Endometrium (tissue), 2 donors: Measurements from ENCODE around the gene SLC9A9.
A peak's percentile ranks its signal among the peaks of the same experiment; 100 is the strongest.

ENCODE experiments used
- FAIRE-seq: peaks from 2 replicates; lab custom pipeline; 2012; peaks lifted over from hg19 to GRCh38; lab: Jason Lieb, UNC
- donor health status: control.
- donor health status: control.

Gene SLC9A9

GRCh38 chr3:143503325-143503885, 344.9 kb downstream of the SLC9A9 start:
- no peak for FAIRE-seq

- FAIRE-seq: peak; percentile 72
Measured at GRCh38 chr3:143502081-143502480, 346.2 kb downstream of the SLC9A9 start.

- no peak for FAIRE-seq
Measured at GRCh38 chr3:143497382-143497781, 350.9 kb downstream of the SLC9A9 start.

- no peak for FAIRE-seq
Measured at GRCh38 chr3:143496191-143496590, 352.1 kb downstream of the SLC9A9 start.

- FAIRE-seq: no peak
Measured at GRCh38 chr3:143495527-143495926, 352.7 kb downstream of the SLC9A9 start.

GRCh38 chr3:143486611-143487010, 361.7 kb downstream of the SLC9A9 start:
- no peak for FAIRE-seq

GRCh38 chr3:143484846-143485512, 363.3 kb downstream of the SLC9A9 start:
- FAIRE-seq: no peak

GRCh38 chr3:143483214-143483613, 365.1 kb downstream of the SLC9A9 start:
- no peak for FAIRE-seq

- FAIRE-seq: no peak
Measured at GRCh38 chr3:143482106-143483088, 365.9 kb downstream of the SLC9A9 start.

- no peak for FAIRE-seq
Measured at GRCh38 chr3:143480344-143480743, 367.9 kb downstream of the SLC9A9 start.

- no peak for FAIRE-seq
Measured at GRCh38 chr3:143479727-143480126, 368.5 kb downstream of the SLC9A9 start.

GRCh38 chr3:143478115-143478693, 370.1 kb downstream of the SLC9A9 start:
- FAIRE-seq: no peak

- no peak for FAIRE-seq
Measured at GRCh38 chr3:143476965-143477640, 371.2 kb downstream of the SLC9A9 start.

GRCh38 chr3:143475981-143476380, 372.3 kb downstream of the SLC9A9 start:
- no peak for FAIRE-seq

GRCh38 chr3:143472731-143473523, 375.3 kb downstream of the SLC9A9 start:
- FAIRE-seq: no peak

- FAIRE-seq: no peak
Measured at GRCh38 chr3:143471705-143472104, 376.6 kb downstream of the SLC9A9 start.

- FAIRE-seq: no peak
Measured at GRCh38 chr3:143469159-143469558, 379.1 kb downstream of the SLC9A9 start.

GRCh38 chr3:143465666-143466065, 382.6 kb downstream of the SLC9A9 start:
- FAIRE-seq: no peak

- FAIRE-seq: no peak
Measured at GRCh38 chr3:143464850-143465249, 383.4 kb downstream of the SLC9A9 start.

GRCh38 chr3:143455480-143455879, 392.8 kb downstream of the SLC9A9 start:
- FAIRE-seq: no peak

GRCh38 chr3:143450632-143451031, 397.6 kb downstream of the SLC9A9 start:
- no peak for FAIRE-seq
